Neural cell (in vitro differentiated cells): ENCODE measurements around the gene PIGK. TPM values are rescaled to one million over a fixed set of nuclear protein-coding genes. Genes with fewer than 3 reads are reported as not detected.

Experiments
- H2AFZ ChIP-seq: fragments of 200-600, 300-800 bp; sonication (generic), shearing (Covaris generic); 2 replicates; pipeline ENCODE4 v1.6.0; 2014; ENCODE audit warnings: low read depth, mild to moderate bottlenecking, antibody characterized with exemption, low read length, moderate library complexity
- H3F3A ChIP-seq: fragments of 200-600 bp; shearing (Covaris generic); 2 replicates; pipeline ENCODE4 v1.6.1; 2016; ENCODE audit warnings: mild to moderate bottlenecking, moderate library complexity, mixed read lengths, antibody characterized with exemption, low read length; ENCODE audit not compliant: insufficient read depth, poor library complexity, severe bottlenecking
- H3K27ac ChIP-seq: fragments of 200-600, 300-800 bp; sonication (generic), shearing (Covaris generic); 2 replicates; pipeline ENCODE4 v1.5.1; 2014; ENCODE audit warnings: mild to moderate bottlenecking, low read length, moderate library complexity
- H3K27me3 ChIP-seq: fragments of 300-800, 200-600 bp; sonication (generic), shearing (Covaris generic); 2 replicates; pipeline ENCODE4 v1.6.0; 2014; ENCODE audit warnings: mild to moderate bottlenecking, low read depth, low read length, moderate library complexity; ENCODE audit not compliant: insufficient read depth
- H3K36me3 ChIP-seq: fragments of 300-800, 200-600 bp; sonication (generic), shearing (Covaris generic); 2 replicates; pipeline ENCODE4 v1.5.1; 2014; ENCODE audit warnings: mild to moderate bottlenecking, antibody characterized with exemption, low read length, moderate library complexity; ENCODE audit not compliant: insufficient read depth
- H3K4me2 ChIP-seq: fragments of 300-800, 200-600 bp; sonication (generic), shearing (Covaris generic); 2 replicates; pipeline ENCODE4 v1.6.0; 2014; ENCODE audit warnings: mild to moderate bottlenecking, low read length
- H3K4me3 ChIP-seq: fragments of 300-800, 200-600 bp; sonication (generic), shearing (Covaris generic); 2 replicates; pipeline ENCODE4 v1.5.1; 2014; ENCODE audit warnings: mild to moderate bottlenecking, low read length, moderate library complexity
- H3K79me2 ChIP-seq: fragments of 200-600 bp; shearing (Covaris generic); replicated peaks from 2 replicates; pipeline ENCODE4 v1.6.0; 2014; ENCODE audit warnings: mild to moderate bottlenecking, low read length, moderate library complexity; ENCODE audit not compliant: insufficient read depth
- H3K9ac ChIP-seq: fragments of 300-800, 200-600 bp; sonication (generic), shearing (Covaris generic); 2 replicates; pipeline ENCODE4 v1.6.1; 2016; ENCODE audit warnings: mild to moderate bottlenecking, low read length, mixed read lengths
- H3K9me2 ChIP-seq: fragments of 200-600 bp; shearing (Covaris generic); 2 replicates; pipeline ENCODE4 v1.6.1; 2016; ENCODE audit warnings: mild to moderate bottlenecking, low read length, mixed read lengths; ENCODE audit not compliant: insufficient read depth
- H3K9me3 ChIP-seq: fragments of 200-600, 300-800 bp; sonication (generic), shearing (Covaris generic); 2 replicates; pipeline ENCODE4 v1.6.1; 2016; ENCODE audit warnings: mild to moderate bottlenecking, mixed run types, low read length, moderate library complexity, mixed read lengths
- H4K20me1 ChIP-seq: fragments of 200-600 bp; shearing (Covaris generic); 2 replicates; pipeline ENCODE4 v1.6.1; 2016; ENCODE audit warnings: mild to moderate bottlenecking, mixed run types; ENCODE audit not compliant: insufficient read depth
- EP300 ChIP-seq: fragments of 450-650 bp; conservative IDR thresholded peaks from 2 replicates; pipeline ENCODE4 v1.6.1; 2014; ENCODE audit warnings: antibody characterized with exemption, mild to moderate bottlenecking, moderate library complexity; ENCODE audit not compliant: poor library complexity, severe bottlenecking
- EZH2 ChIP-seq: fragments of 200-600, 300-800 bp; shearing (Covaris generic), sonication (generic); IDR thresholded peaks from 2 replicates; pipeline ENCODE4 v1.6.1; 2014; ENCODE audit warnings: antibody characterized with exemption, low read length, borderline replicate concordance, mild to moderate bottlenecking; ENCODE audit not compliant: insufficient read depth, poor library complexity, severe bottlenecking
- MXI1 ChIP-seq: fragments of 450-650 bp; conservative IDR thresholded peaks from 2 replicates; pipeline ENCODE4 v1.6.1; 2014; ENCODE audit warnings: antibody characterized with exemption, mild to moderate bottlenecking; ENCODE audit not compliant: poor library complexity, severe bottlenecking
- POLR2AphosphoS5 ChIP-seq: IDR thresholded peaks from 2 replicates; pipeline ENCODE4 v1.6.1; 2012
- RAD21 ChIP-seq: fragments of 450-650 bp; conservative IDR thresholded peaks from 2 replicates; pipeline ENCODE4 v1.6.1; 2014; ENCODE audit warnings: antibody characterized with exemption, mild to moderate bottlenecking, moderate library complexity
- SMC3 ChIP-seq: fragments of 450-650 bp; conservative IDR thresholded peaks from 2 replicates; pipeline ENCODE4 v1.6.1; 2014; ENCODE audit warnings: antibody characterized with exemption, mild to moderate bottlenecking, moderate library complexity; ENCODE audit not compliant: poor library complexity
- TAF1 ChIP-seq: IDR thresholded peaks from 2 replicates; pipeline ENCODE4 v1.6.1; 2012; ENCODE audit warnings: low read depth
- polyA plus RNA-seq: library from polyadenylated mRNA; depleted of rRNA; stranded (reverse); fragments of >200 nt; gene quantifications from 2 replicates; pipeline ENCODE4 v1.2.3, GENCODE V29; 2014
- TF ChIP-seq, protein P1 (sequence below): fragments of 450-650 bp; IDR thresholded peaks from 2 replicates; pipeline ENCODE4 v1.5.1; 2014; ENCODE audit warnings: antibody characterized with exemption, mild to moderate bottlenecking, moderate library complexity; ENCODE audit not compliant: poor library complexity, severe bottlenecking
- TF ChIP-seq, protein P2 (sequence below): IDR thresholded peaks from 2 replicates; pipeline ENCODE4 v1.6.1; 2012; ENCODE audit warnings: borderline replicate concordance

Gene PIGK
- polyA plus RNA-seq, 1 donor from 2014 or later: 24.3 TPM

DNA sequence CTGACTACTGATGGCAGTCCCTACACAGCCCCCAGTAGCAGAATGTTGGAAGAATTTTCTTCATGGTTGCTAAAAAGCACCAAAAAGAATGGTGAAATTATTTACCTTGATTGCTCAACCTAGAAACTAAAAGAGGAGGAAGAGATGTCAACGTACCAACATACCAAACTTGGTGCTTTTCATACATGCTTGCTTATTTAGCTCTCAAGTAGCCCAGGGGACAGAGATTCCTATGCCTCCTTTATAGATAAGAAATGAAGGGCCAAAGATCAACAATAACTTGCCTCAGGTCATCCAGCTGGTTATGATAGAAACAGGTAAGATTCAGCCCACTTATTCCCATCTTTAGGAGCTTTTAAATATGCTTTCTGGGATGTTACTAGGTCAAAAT is 170.6 kb downstream of the PIGK start:
- no peaks in the 10 kb centered on the region for H3K27me3 ChIP-seq
- H3K9ac ChIP-seq: no peak overlapping the region
- no peak overlapping the region for H2AFZ ChIP-seq
- no peak overlapping the region for H3K27ac ChIP-seq
- H3K4me3 ChIP-seq: no peak overlapping the region
- TF ChIP-seq, protein P1, sequence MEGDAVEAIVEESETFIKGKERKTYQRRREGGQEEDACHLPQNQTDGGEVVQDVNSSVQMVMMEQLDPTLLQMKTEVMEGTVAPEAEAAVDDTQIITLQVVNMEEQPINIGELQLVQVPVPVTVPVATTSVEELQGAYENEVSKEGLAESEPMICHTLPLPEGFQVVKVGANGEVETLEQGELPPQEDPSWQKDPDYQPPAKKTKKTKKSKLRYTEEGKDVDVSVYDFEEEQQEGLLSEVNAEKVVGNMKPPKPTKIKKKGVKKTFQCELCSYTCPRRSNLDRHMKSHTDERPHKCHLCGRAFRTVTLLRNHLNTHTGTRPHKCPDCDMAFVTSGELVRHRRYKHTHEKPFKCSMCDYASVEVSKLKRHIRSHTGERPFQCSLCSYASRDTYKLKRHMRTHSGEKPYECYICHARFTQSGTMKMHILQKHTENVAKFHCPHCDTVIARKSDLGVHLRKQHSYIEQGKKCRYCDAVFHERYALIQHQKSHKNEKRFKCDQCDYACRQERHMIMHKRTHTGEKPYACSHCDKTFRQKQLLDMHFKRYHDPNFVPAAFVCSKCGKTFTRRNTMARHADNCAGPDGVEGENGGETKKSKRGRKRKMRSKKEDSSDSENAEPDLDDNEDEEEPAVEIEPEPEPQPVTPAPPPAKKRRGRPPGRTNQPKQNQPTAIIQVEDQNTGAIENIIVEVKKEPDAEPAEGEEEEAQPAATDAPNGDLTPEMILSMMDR: no peak
- no peak for TF ChIP-seq EP300
- no peak for TF ChIP-seq POLR2AphosphoS5
- H3K36me3 ChIP-seq: no peaks in the 10 kb centered on the region
- no peaks in the 10 kb centered on the region for H4K20me1 ChIP-seq
- no peaks in the 10 kb centered on the region for H3K9me3 ChIP-seq
- no peaks in the 10 kb centered on the region for H3K79me2 ChIP-seq
- H3F3A ChIP-seq: no peaks in the 10 kb centered on the region
- no peaks in the 10 kb centered on the region for H3K9me2 ChIP-seq
- H3K4me2 ChIP-seq: no peak overlapping the region

DNA sequence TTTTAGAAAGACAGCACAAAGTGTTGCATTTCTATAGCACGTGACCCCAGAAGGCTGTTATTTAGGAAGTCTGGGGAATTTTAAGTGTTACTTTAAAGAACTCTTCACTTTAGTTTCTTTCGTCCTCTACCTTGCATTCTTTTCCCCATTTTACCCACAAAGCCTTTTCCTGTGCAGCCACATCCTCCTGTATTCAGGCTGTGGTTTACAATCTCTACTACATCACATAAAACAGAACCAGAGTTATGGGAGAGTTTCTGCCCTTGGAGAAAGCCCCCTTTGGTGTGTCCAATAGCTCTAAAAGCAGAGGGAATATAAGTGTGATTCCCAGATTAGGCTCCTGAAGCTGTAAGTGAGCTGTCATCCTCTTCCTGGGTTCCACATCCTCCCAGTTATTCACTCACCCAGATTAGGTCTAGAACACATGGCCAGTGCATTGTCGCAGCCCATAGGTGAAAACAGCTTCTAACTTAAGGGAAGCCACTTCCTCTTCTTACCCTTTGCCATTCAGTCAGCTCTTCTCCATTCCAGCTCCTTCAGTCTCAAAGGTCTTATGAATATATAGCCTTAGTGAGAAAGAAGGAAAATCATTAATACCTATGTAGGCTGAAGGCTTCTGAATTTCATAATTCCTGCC is 171.1 kb downstream of the PIGK start:
- no peaks in the 10 kb centered on the region for H3K79me2 ChIP-seq
- no peaks in the 10 kb centered on the region for H3K36me3 ChIP-seq
- no peaks in the 10 kb centered on the region for H3K27me3 ChIP-seq
- H3K4me3 ChIP-seq: no peak overlapping the region
- H3K4me2 ChIP-seq: no peak overlapping the region
- no peaks in the 10 kb centered on the region for H3K9me3 ChIP-seq
- no peak overlapping the region for H3K9ac ChIP-seq
- no peaks in the 10 kb centered on the region for H3F3A ChIP-seq
- TF ChIP-seq, protein P2, sequence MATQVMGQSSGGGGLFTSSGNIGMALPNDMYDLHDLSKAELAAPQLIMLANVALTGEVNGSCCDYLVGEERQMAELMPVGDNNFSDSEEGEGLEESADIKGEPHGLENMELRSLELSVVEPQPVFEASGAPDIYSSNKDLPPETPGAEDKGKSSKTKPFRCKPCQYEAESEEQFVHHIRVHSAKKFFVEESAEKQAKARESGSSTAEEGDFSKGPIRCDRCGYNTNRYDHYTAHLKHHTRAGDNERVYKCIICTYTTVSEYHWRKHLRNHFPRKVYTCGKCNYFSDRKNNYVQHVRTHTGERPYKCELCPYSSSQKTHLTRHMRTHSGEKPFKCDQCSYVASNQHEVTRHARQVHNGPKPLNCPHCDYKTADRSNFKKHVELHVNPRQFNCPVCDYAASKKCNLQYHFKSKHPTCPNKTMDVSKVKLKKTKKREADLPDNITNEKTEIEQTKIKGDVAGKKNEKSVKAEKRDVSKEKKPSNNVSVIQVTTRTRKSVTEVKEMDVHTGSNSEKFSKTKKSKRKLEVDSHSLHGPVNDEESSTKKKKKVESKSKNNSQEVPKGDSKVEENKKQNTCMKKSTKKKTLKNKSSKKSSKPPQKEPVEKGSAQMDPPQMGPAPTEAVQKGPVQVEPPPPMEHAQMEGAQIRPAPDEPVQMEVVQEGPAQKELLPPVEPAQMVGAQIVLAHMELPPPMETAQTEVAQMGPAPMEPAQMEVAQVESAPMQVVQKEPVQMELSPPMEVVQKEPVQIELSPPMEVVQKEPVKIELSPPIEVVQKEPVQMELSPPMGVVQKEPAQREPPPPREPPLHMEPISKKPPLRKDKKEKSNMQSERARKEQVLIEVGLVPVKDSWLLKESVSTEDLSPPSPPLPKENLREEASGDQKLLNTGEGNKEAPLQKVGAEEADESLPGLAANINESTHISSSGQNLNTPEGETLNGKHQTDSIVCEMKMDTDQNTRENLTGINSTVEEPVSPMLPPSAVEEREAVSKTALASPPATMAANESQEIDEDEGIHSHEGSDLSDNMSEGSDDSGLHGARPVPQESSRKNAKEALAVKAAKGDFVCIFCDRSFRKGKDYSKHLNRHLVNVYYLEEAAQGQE: no peak
- TF ChIP-seq EZH2: no peak
- TF ChIP-seq TAF1: no peak
- TF ChIP-seq, protein P1: no peak
- no peak for TF ChIP-seq RAD21
- no peak for TF ChIP-seq POLR2AphosphoS5
- no peak for TF ChIP-seq MXI1
- no peak for TF ChIP-seq EP300
- TF ChIP-seq SMC3: no peak
- no peak overlapping the region for H3K27ac ChIP-seq
- no peak overlapping the region for H2AFZ ChIP-seq
- H3K9me2 ChIP-seq: no peaks in the 10 kb centered on the region
- H4K20me1 ChIP-seq: no peaks in the 10 kb centered on the region
